Stimulated activated CD4-positive, alpha-beta T cell treated with anti-CD3 and anti-CD28 coated beads, Interleukin-2, amount 100 ng/mL, for 4 hours (primary cell): ENCODE data around the gene PCP2.

Experiments used
- DNase-seq: peaks from one replicate; pipeline ENCODE4 v3.0.0-alpha.2; 2020; ENCODE audit warnings: low read depth

Gene PCP2

DNA sequence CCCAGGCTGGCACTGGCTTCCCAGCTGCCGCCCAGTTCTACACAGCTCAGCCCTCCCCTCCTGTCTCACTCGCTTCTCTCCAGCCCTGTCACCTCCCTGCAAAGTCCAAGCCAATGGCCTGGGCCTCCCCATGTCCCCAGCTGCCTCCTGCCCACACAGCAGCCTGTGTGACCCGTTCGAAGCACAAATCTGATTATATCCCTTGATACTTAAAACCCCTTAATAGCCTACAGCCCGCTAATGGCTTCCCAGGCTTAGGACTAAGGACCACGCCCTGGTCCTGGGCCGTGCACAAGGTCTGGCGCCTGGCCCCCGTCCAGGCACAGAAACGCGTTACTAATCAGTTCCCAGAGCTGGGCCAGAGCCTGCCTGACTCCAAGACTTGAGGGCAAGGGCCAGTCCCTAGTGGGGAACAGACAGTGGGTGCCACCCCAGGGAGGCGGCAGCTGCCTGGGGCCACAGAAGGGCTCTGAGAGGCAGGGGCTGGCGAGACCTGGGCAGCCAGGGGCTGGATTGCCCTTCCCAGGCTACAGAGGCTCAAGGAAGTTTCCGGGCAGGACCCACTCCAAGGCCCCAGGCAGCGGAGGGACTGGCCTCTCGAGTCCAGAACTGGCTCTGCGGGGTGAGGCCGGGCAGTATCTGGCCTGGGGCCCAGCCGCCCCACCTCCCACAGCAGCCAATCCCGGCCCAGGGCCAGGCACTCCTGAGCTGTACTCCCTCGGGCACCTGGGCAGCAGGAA is 14.6 kb downstream of the PCP2 start:
- no peak for DNase-seq

DNA sequence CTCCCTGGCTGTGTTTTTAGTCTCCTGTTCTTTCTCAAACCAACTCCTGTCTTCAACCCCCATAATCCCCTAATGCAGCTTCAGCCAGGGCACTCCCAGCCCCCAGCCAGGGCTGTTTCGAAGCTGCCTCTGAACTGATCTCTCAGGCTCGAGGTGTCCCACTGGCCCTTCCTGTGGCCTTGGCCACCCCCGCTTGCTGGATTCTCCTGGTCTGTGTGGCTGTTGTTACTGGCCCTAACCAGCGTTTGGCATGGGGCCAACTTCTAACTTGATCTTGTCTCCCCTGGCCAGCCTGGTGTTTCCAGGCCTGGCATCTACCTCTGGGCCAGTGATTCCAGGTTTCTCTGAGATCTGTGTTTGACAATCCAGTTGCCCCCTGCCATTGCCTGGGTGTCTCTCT is 15.2 kb downstream of the PCP2 start:
- DNase-seq, result no peak

DNA sequence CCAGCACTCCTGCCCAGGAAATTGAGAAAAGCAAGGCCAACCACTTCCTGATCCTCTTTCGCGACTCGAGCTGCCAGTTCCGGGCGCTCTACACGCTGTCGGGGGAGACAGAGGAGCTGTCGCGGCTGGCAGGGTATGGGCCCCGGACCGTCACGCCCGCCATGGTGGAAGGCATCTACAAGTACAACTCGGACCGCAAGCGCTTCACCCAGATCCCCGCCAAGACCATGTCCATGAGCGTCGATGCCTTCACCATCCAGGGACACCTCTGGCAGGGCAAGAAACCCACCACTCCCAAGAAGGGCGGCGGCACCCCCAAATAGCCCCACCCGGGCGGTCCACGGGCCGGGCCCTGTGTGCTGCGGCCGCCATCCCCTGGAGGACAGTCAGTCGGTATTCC is 15.8 kb downstream of the PCP2 start:
- DNase-seq, result no peak

DNA sequence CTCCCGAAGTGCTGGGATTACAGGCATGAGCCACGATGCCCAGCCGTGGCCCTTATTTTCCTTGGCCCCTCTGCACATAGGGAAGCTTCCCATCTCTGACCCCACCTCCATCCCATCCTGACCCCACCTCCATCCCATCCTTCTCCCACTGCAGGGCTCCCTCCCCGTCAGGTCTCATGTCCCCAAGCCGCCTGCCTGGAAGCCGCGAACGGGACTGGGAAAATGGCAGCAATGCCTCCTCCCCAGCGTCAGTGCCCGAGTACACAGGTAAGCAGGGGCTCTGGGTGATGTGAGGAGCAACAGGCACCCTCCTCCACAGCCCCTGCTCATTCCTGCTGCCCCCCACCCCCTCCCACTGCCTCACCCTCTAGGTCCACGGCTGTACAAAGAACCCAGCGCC is 16.3 kb downstream of the PCP2 start:
- no peak for DNase-seq

DNA sequence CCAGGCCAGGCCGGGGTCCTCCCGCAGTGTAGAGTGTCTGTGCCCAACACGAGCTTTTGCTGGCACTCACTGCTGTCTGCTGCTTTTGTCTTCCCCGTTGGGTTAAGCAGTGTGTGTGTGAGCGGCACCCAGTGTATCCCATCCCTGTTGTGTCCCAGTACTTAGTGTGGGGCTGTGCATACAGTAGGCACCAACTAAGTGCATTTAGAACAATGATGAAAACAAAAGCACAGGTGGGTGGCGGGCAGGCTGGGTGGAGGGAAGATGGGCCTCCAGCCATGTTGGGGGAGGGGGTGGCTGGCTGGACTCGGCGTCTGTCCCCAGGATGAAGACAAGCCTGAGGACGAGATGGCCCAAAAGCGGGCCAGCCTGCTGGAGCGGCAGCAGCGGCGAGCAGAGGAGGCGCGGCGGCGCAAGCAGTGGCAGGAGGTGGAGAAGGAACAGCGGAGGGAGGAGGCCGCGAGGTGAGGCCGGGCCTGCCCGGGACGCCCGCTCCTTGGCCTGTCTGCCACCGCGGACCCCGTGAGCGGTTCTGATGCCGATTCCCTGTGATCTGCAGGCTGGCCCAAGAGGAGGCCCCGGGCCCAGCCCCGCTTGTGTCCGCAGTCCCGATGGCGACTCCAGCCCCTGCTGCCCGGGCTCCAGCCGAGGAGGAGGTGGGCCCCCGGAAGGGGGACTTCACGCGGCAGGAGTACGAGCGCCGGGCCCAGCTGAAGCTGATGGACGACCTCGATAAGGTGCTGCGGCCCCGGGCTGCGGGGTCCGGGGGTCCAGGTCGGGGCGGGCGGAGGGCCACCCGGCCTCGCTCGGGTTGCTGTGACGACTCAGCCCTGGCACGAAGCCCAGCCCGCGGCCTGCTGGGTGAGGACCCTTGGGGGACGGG is 18.4 kb downstream of the PCP2 start:
- DNase-seq, result no peak

DNA sequence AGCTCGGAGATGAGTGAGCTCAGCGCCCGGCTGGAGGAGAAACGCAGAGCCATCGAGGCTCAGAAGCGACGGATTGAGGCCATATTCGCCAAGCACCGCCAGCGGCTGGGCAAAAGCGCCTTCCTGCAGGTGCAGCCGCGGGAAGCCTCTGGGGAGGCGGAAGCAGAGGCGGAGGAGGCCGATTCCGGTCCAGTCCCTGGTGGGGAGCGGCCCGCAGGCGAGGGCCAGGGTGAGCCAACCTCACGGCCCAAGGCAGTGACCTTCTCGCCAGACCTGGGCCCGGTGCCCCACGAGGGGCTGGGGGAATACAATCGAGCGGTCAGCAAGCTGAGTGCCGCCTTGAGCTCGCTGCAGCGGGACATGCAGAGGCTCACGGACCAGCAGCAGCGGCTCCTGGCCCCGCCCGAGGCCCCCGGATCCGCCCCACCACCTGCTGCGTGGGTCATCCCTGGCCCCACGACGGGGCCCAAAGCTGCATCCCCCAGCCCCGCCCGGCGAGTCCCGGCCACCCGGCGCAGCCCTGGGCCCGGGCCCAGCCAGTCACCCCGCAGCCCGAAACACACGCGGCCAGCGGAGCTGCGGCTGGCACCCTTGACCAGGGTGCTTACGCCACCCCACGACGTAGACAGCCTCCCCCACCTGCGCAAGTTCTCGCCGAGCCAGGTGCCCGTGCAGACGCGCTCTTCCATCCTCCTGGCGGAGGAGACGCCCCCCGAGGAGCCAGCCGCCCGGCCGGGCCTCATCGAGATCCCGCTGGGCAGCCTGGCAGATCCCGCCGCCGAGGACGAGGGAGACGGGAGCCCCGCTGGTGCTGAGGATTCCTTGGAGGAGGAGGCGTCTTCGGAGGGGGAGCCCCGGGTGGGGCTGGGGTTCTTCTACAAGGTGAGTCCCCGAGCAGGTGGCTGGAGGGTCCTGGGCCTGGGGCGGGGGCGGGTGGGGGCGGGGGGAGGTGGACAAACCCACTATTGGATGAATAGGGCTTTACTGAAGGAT is 20.9 kb downstream of the PCP2 start:
- no peak for DNase-seq

DNA sequence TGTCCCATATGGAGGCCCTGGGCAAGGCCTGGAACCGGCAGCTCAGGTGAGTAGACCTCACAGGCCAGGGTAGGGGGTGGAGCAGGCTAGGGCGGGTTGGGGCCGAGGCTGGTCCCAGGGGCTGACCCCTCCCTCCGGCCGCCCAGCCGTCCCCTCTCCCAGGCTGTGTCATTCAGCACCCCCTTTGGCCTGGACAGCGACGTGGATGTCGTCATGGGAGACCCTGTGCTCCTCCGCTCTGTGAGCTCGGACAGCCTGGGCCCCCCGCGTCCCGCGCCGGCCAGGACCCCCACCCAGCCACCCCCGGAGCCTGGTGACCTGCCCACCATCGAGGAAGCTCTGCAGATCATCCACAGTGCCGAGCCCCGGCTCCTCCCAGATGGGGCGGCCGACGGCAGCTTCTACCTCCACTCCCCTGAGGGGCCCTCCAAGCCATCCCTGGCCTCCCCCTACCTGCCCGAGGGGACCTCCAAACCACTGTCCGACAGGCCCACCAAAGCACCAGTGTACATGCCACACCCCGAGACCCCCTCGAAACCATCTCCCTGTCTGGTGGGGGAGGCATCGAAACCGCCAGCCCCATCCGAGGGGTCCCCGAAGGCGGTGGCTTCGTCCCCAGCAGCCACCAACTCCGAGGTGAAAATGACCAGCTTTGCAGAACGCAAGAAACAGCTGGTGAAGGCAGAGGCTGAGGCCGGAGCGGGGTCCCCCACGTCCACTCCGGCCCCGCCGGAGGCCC is 21.8 kb downstream of the PCP2 start:
- DNase-seq, result no peak

DNA sequence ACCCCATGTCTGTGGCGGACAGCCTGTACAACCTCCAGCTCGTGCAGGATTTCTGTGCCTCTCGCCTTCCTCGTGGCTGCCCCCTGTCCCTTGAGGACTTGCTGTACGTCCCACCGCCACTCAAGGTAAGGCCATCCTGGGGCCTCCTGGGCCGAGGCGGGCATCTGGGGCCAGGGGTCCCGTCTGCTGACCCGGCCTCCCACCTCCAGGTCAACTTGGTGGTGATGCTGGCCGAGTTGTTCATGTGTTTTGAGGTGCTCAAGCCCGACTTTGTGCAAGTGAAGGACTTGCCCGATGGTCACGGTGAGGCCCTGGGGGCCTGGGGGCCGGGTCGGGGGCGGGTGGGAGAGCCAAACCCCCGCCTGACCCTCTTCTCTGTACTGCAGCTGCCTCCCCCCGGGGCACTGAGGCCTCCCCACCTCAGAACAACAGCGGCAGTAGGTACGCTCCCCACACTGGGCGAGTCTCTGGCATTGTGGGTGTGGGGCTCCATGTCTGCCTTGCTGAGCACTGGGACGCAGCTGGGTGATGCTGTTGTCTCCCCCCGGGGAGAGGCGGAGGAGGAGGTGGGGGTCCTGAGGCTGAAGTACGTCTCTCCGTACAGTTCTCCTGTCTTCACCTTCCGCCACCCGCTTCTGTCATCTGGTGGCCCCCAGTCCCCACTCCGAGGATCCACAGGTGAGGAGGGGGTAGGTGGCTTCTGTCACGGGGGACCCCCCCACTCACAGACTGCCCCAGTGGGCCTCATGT is 22.9 kb downstream of the PCP2 start:
- DNase-seq, result no peak

DNA sequence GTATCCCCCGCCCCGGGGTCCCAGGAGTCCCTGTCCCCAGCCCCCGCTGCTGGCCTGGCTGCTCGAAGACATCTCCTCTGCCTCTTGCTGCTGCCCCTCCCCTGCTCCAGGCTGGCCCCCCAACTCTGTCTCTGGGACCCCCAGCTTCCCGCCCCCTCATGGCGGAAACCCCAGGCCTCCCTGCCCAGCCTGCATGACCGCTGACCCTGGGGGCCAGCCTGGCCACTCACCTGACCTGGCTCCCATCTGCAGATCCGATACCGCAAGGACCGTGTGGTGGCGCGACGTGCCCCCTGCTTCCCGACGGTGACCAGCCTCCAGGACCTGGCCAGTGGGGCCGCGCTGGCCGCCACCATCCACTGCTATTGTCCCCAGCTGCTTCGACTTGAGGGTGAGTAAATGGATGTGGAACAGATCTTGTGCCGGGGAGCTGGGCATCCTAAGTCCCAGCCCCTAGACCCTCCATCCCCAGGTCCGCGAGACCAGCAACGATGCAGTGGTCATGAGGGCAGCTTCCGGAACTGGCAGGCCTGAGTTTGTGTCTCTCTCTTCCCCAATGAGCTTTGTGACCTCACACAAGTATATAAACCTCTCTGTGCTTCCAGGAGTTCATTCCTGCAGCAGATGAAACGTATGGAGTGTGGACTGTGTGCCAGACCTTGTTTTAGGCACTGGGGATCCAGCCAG is 25.5 kb downstream of the PCP2 start:
- no peak for DNase-seq

DNA sequence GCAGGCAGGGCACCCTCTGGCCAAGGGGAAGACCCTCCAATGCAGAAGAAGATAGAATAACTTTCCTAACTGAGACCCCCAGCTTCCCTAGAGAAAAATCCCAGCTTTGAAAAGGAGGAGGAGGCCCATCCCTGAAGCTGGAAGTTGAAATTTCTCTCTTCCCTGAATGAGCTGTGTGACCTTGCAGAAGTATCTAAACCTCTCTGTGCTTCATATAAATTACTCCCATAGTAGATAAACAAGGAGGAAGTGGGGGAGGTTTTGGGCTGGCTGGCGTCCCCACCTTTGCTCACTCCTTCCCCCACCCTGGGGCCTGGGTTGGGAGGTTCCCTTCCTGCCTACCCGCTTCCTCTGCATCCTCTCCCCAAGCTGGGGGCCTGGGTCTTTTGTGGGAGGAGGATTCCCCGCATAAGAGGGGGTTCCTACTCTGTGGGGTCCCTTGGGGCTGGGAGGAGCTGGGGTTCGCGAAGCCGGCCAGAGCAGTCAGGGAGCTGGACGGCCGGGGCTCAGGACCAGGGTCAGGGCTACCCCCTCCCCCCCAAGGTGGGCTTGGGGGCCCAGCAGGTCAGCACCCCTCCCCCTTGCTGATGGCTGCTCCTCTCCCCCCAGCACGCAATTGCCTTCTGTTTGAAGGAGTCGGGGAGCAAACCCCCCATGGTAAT is 26.2 kb downstream of the PCP2 start:
- DNase-seq, result no peak

DNA sequence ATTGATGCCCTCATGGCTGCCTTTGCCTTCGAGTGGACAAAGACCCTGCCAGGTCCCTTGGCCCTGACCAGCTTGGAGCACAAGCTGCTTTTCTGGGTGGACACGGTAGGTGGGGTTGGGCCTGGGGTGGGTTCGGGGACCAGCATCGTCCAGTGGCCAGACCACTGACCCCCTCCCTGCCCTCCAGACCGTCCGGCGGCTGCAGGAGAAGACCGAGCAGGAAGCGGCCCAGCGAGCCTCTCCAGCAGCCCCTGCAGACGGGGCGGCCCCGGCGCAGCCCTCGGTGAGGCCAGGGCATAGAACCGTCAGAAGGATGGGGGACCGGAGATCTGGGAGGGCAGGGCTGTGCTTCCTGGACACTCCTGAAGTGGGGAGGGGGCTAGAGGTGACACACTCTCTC is 27.2 kb downstream of the PCP2 start:
- DNase-seq, result no peak

DNA sequence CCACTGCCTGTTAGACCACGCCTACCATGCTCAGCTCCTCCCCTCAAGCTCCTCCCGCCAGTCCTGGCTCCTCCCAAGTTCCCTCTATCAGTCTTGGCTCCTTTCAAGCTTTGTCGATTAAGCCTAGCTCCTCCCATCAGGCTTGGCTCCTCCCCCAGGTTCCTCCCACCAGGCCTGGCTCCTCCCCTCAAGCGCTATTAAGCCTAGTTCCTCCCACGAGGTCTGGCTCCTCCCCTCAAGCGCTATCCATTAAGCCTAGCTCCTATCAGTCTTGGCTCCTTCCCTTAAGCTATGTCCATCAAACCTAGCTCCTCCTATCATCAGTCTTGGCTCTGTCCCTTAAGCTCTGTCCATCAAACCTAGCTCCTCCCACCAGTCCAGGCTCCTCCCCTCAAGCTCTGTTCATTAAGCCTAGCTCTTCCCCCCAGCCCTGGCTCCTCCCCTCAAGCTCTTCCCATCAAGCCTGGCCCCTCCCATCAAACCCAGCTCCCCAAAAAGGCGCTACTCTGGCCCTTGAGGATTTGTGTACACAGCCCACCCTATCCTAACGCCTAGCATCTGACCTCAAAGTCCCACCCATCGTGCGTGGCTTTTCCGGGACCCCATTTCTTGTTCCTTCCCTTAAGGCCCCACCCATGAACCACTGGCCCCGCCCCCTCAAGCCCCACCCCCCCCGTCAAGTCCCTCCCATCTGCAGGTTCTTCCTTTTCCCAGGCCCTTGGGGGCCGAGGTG is 27.9 kb downstream of the PCP2 start:
- DNase-seq, result no peak

DNA sequence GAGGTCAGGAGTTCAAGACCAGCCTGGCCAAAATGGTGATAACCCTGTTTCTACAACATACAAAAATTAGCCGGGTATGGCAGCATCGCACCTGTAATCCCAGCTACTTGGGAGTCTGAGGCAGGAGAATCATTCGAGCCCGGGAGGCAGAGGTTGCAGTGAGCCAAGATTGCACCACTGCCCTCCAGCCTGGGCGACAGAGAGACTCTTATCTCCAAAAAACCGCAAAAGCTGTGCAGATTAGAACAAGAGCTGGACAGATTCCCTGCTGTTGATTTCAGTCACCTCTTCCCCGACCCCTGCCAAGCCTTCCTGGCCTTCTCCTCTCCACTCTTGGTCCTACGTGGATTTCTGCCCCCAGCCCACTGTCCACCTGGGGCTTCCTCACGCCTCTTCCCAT is 29.6 kb downstream of the PCP2 start:
- DNase-seq, result no peak

DNA sequence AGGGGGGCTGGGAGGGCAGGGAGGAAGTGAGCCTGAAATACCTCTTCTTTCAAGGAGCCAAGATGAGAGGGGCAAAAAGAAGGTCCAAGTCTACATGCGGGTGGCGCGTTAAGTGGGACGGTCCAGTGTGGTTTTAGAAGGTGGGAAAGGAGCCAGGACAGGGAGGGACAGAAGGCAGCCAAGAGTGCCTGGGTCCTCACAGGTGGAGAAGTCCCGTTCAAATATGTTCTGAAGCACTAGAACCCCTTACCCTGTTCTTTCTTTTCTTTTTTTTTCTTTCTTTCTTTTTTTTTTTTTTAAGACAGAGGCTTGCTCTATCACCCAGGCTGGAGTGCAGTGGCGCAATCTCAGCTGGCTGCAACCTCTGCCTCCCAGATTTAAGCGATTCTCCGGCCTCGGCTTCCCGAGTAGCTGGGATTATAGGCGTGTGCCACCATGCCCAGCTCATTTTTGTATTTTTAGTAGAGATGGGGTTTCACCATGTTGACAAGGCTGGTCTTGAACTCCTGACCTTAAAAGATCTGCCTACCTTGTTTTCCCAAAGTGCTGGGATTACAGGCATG is 30.5 kb downstream of the PCP2 start:
- DNase-seq, result no peak

DNA sequence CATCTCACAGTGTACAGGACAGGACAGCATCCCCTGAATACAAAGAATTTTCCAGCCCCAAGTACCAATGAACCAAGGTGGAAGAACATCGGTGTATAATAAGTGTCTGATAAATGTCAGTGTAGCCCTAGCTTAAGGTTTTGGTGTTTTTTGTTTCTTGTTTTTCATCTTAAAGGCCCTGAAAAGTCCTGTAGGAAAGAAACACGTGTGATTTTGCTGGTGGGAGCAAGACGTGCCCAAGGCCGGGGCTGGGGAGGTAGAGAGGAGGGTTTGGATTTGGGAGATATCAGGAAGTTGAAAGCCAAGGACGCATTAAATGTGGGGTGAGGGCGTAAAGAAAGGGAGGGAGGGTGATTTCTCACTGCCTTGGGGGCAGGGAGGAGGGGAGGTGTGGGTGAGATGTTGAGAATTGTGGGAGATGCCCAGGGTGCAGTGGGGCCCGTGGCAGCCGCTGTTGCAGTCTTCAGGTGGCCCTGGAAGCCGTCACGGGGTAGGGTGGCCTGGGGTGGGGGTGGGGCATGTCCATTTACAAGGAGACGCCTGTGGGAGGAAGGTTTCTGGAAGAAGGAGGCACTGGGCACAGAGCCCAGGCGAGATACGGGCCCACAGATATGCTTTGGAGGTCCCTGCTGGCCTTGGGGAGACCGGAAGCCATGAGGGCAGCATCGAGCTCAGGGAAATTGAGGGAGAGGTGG is 31.1 kb downstream of the PCP2 start:
- no peak for DNase-seq

DNA sequence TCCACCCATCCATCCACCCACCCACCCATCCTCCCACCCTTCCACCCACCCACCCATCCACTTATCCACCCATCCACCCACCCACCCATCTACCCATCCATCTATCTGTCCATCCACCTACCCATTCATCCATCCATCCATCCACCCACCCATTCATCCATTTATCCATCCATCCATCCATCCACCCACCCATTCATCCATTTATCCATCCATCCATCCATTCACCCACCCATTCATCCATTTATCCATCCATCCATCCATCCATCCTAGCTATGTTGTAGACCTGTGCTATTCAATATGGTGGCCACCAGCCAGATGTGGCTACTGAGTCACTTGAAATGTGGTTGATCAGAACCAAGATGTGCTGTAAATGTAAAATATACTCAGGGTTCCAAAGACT is 32.8 kb downstream of the PCP2 start:
- DNase-seq, result no peak

DNA sequence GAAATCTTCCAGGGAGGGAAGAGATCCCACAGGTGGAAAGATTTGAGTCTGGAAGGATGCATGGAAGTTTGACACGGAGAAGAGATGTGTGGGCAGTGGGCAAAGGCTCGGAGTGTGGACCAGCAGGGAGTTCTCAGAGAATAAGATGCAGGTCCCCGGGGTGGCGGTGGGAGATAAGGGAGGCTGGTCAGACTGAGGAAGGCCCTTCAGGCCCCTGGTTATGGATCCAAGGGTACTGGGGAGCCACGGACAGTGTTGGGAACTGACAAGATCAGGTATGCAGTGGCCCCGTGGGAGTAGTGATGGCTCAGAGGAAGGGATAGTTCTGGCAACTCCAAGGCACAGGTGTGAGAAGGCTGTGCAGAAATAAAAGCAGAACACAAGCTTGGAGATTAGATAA is 35.3 kb downstream of the PCP2 start:
- no peak for DNase-seq

DNA sequence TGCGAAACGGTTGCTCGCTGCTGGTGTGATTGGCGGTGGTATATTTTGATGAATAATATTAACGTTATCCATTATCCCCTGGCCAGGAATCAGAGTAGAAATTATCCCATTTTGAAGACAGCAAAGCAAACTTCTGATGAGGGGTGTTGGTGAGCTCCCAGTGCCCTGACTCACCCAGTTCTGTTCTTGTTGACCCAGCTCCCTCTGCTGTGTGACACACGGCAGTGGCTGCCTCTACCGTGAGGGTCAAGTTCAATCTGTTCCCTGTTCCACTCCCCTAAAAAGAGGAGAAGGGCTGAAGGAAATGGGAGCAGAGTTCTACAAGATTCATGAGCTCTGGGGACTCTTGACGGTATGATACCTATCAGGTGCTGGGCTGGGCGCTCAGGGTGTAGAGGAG is 35.8 kb downstream of the PCP2 start:
- DNase-seq, result no peak
